Skeletal muscle tissue (tissue), 4 donors: Measurements from ENCODE around the gene COX4I2. TPM values are rescaled to one million over a fixed set of nuclear protein-coding genes. Genes with fewer than 3 reads are reported as not detected.
"Not testable (repeated sequence)": the region's sequence is repeated elsewhere in the genome, so short reads cannot be mapped to it uniquely, and the experiment has no call there.

Experiments
- H3K27ac ChIP-seq: one replicate; pipeline ENCODE4 v1.7.0; 2013; ENCODE audit warnings: mild to moderate bottlenecking, low read depth, low read length, inconsistent platforms
- H3K27me3 ChIP-seq, 3 donors: one replicate each; pipeline ENCODE4 v1.7.0; 2013; ENCODE audit warnings: low read length in 3 of 3; ENCODE audit not compliant: control insufficient read depth in 3 of 3, insufficient read depth in 3 of 3
- H3K36me3 ChIP-seq, 3 donors: one replicate each; pipeline ENCODE4 v1.7.0; 2013; ENCODE audit warnings: low read length in 3 of 3; ENCODE audit not compliant: control insufficient read depth in 3 of 3, insufficient read depth in 3 of 3
- H3K4me1 ChIP-seq, 3 donors: one replicate each; pipeline ENCODE4 v1.7.0; 2013; ENCODE audit warnings: low read length in 3 of 3, mild to moderate bottlenecking in 3 of 3; ENCODE audit not compliant: control insufficient read depth in 3 of 3, insufficient read depth in 3 of 3
- H3K4me3 ChIP-seq, 3 donors: one replicate each; pipeline ENCODE4 v1.7.0; 2013; ENCODE audit warnings: low read length in 3 of 3
- H3K9ac ChIP-seq, 3 donors: one replicate each; pipeline ENCODE4 v1.7.0; 2013; ENCODE audit warnings: low read length in 3 of 3, mild to moderate bottlenecking in 3 of 3, moderate library complexity in 2 of 3, low read depth in 1 of 3
- H3K9me3 ChIP-seq, 3 donors: one replicate each; pipeline ENCODE4 v1.7.0; 2013; ENCODE audit warnings: low read length in 3 of 3; ENCODE audit not compliant: control insufficient read depth in 3 of 3
- total RNA-seq: library from RNA; depleted of rRNA; stranded (reverse); fragments of >200 nt; gene quantifications from one replicate; pipeline ENCODE4 v1.2.3, GENCODE V29; 2014
- donor health status: Osteomylitis.

Gene COX4I2
- total RNA-seq, 1 donor from 2014 or later, result 16.2 TPM

- Histone ChIP-seq H3K27me3 (no peaks in the 10 kb centered on the region), H3K27ac (peak overlapping the region; percentile 68), H3K4me3 (peak overlapping the region in 1 of 3 donors; percentile 22), H3K9ac (peak overlapping the region; percentile 48 to 70 (median 51)), H3K4me1 (peaks cover 68 to 78% (median 73%) of the 10 kb centered on the region in 3 donors), H3K9me3 (no peaks in the 10 kb centered on the region), H3K36me3 (peaks cover 5 to 17% (median 11%) of the 10 kb centered on the region in 3 donors)
Measured at GRCh38 chr20:31666258-31667042, 28.7 kb downstream of the COX4I2 start.

DNA sequence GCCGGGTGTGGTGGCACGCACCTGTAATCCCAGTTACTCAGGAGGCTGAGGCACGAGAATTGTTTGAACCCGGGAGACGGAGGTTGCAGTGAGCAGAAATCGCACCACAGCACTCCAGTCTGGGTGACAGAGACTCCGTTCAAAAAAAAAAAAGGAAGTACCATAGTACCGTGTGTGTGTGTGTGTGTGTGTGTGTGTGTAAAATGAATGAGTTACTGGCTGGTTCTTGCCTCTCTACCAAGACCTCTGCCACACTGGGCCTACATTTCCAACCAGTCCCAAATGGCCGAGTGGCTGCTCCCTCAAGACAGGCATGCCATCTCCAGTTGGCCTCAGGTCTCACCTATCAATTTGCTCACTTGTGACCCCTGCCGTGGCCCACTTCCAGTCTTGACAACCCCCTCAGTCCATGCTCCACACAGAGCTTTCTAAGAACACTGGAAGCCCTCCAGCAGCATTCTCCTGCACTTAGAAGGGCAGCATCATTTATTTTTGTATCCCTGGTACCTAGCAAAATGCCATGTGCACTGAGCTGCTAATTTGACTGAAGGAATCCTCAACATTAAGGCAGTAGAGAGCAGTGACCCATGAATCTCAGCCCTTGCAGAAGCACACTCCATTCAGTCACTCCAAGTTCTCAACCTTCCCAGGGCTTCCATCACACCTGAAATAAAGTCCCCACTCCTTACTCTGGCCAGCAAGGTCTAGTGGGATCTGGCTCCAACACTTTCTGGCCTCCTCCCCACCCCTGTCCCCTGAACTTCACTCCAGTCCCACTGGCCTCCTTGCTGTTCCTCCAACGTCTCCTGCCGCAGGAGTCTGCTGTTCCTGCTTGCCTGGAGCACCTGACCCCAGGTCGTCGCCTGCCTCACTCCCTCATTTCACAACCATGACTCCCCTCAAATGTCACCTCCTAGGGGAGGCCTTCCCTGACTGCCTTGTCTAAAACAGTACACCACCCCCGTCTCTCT lies 29.9 kb downstream of the COX4I2 start:
- peaks cover 69 to 77% (median 71%) of the 10 kb centered on the region in 3 donors for H3K4me1 ChIP-seq
- peaks cover 5 to 17% (median 11%) of the 10 kb centered on the region in 3 donors for H3K36me3 ChIP-seq
- H3K9ac ChIP-seq, result peak overlapping the region in 1 of 3 donors; percentile 28
- peak overlapping the region; percentile 68 for H3K27ac ChIP-seq
- no peaks in the 10 kb centered on the region for H3K27me3 ChIP-seq
- no peaks in the 10 kb centered on the region for H3K9me3 ChIP-seq
- no peak overlapping the region for H3K4me3 ChIP-seq

- not testable (repeated sequence) for H3K4me3 ChIP-seq, H3K9me3 ChIP-seq
- peak overlapping the region; percentile 93 for H3K27ac ChIP-seq
Measured at GRCh38 chr20:31668944-31669343, 31.2 kb downstream of the COX4I2 start.

DNA sequence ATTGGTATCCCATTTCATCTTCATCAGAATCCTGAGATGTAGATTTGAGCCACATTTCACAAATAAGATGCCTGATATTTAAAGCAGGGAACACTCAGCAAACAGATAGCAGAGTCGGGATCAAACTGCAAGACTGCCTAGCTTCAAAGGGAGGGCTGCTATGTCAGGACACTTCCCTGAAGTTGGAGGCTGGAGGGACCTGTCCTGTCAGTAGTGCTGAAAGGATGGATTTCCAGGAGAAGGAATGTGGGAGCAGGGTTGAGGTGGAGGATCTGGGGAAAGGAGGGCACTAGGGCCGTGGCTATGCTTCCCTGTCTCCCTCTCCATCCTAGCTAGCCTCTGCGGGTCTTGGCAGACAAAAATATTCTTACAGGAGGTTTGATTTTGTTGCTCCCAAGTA lies 32.2 kb downstream of the COX4I2 start:
- H3K4me3 ChIP-seq, result peak overlapping the region; percentile 34 to 71 (median 44)
- no peaks in the 10 kb centered on the region for H3K9me3 ChIP-seq
- H3K36me3 ChIP-seq, result peaks cover 5 to 15% (median 11%) of the 10 kb centered on the region in 3 donors
- H3K27me3 ChIP-seq, result no peaks in the 10 kb centered on the region
- H3K9ac ChIP-seq, result peak overlapping the region in 2 of 3 donors; percentile 55 to 74
- H3K27ac ChIP-seq, result peak overlapping the region; percentile 93
- peaks cover 68 to 82% (median 79%) of the 10 kb centered on the region in 3 donors for H3K4me1 ChIP-seq

More at GRCh38 chr20:31668944-31669343, 31.2 kb downstream of the COX4I2 start:
- Histone ChIP-seq H3K4me1 (peaks cover 68 to 79% (median 78%) of the 10 kb centered on the region in 3 donors), H3K36me3 (peaks cover 5 to 17% (median 11%) of the 10 kb centered on the region in 3 donors)
- H3K27me3 ChIP-seq, H3K9ac ChIP-seq: not testable (repeated sequence)

DNA sequence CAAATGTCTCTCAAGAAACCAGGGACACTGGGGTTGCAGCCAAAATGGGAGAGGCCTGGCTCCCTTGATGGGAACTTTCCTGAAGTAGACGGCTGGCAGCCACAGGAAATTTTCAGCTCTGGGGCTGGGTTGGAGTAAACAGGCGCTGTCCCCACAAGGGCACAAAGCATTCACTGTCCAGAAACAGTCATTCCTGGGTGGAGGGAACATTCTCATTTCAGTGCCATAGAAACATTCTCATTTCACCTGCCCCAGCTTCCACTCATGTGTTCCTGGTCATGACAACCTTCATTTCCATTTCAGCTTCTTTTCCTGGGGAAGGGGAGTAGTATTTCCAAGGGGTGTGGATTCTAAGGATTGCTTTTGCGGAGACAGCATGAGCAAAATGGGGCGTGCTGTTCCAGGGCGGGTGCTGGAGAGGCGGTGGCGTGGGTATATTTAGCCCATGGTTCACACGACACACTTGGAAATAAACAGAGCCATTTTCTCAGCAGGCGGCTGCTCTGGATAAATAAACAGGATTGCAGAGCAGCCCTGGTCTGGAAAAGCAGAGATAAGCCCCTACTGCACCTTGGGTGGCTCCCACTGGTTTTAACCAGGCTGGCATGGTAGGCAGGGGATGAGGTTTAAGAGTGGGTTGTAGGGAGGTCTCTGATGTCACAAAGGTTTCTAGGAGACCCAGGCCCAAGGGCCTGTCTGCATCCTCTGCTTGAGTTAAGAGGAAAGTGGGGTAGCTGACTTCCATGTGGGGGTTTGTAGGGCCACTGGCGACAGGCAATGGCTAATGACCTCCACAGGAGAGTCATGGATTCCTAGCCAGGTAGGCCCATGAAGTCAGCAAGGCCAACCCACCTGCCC lies 32.9 kb downstream of the COX4I2 start:
- Histone ChIP-seq H3K27ac (peak overlapping the region; percentile 93), H3K4me1 (peaks cover 68 to 82% (median 80%) of the 10 kb centered on the region in 3 donors), H3K27me3 (no peaks in the 10 kb centered on the region), H3K9ac (peak overlapping the region; percentile 55 to 83 (median 74)), H3K9me3 (no peaks in the 10 kb centered on the region), H3K36me3 (peaks cover 0 to 8% (median 5%) of the 10 kb centered on the region in 3 donors), H3K4me3 (peak overlapping the region; percentile 44 to 71 (median 56))

- peaks cover 69 to 82% (median 80%) of the 10 kb centered on the region in 3 donors for H3K4me1 ChIP-seq
Measured at GRCh38 chr20:31671324-31671723, 33.6 kb downstream of the COX4I2 start.

GRCh38 chr20:31673435-31673834 lies 35.7 kb downstream of the COX4I2 start:
- H3K27me3 ChIP-seq, result no peaks in the 10 kb centered on the region
- no peak overlapping the region for H3K4me3 ChIP-seq
- no peaks in the 10 kb centered on the region for H3K9me3 ChIP-seq
- peaks cover 0 to 9% (median 0%) of the 10 kb centered on the region in 3 donors for H3K36me3 ChIP-seq
- peaks cover 63 to 81% (median 80%) of the 10 kb centered on the region in 3 donors for H3K4me1 ChIP-seq
- no peak overlapping the region for H3K9ac ChIP-seq
- H3K27ac ChIP-seq, result no peak overlapping the region

More at GRCh38 chr20:31671324-31671723, 33.6 kb downstream of the COX4I2 start:
- Histone ChIP-seq H3K36me3 (peaks cover 0 to 2% (median 0%) of the 10 kb centered on the region in 3 donors), H3K9ac (peak overlapping the region in 1 of 3 donors; percentile 74), H3K9me3 (no peaks in the 10 kb centered on the region), H3K27ac (peak overlapping the region; percentile 93), H3K27me3 (no peaks in the 10 kb centered on the region), H3K4me3 (no peak overlapping the region)

GRCh38 chr20:31673943-31674463 lies 36.3 kb downstream of the COX4I2 start:
- H3K9ac ChIP-seq, result peak overlapping the region in 1 of 3 donors; percentile 43
- peaks cover 67 to 83% (median 82%) of the 10 kb centered on the region in 3 donors for H3K4me1 ChIP-seq
- no peaks in the 10 kb centered on the region for H3K27me3 ChIP-seq
- H3K4me3 ChIP-seq, result peak overlapping the region in 1 of 3 donors; percentile 14
- peaks cover 0 to 9% (median 2%) of the 10 kb centered on the region in 3 donors for H3K36me3 ChIP-seq
- no peaks in the 10 kb centered on the region for H3K9me3 ChIP-seq
- H3K27ac ChIP-seq, result peak overlapping the region; percentile 61
